SK-N-SH (cell line): ENCODE results near the gene THBS2. TPM values are rescaled to one million over a fixed set of nuclear protein-coding genes. Genes with fewer than 3 reads are reported as not detected.

Source experiments
- CTCF ChIA-PET: fragments of 300-600, 350-600 bp; formaldehyde crosslinking; extraction: SDS; loops from one replicate; lab custom pipeline; 2021; lab: Yijun Ruan, JAX
- POLR2A ChIA-PET: fragments of 350-600 bp; sonication (Branson Sonifier 250); formaldehyde crosslinking; extraction: SDS; loops from one replicate; lab custom pipeline; 2020; ENCODE audit warnings: antibody characterized with exemption, inconsistent platforms; lab: Yijun Ruan, JAX
- DNase-seq: peaks from one replicate; pipeline ENCODE4 v3.0.0; 2012
- H2AFZ ChIP-seq: fragments of 200-600 bp; sonication (generic); 2 replicates; pipeline ENCODE4 v1.8.1; 2016; ENCODE audit warnings: antibody characterized with exemption, mild to moderate bottlenecking, low read depth
- H3F3A ChIP-seq: fragments of 200-600 bp; sonication (generic); replicated peaks from 2 replicates; pipeline ENCODE3; 2016; ENCODE audit warnings: antibody characterized with exemption, mild to moderate bottlenecking; ENCODE audit not compliant: insufficient read depth
- H3K27ac ChIP-seq, 2 experiments: fragments of 200-500 bp in 1 of 2; fragments of 200-600 bp in 1 of 2; sonication (Bioruptor generic) in 1 of 2; sonication (generic), shearing (Covaris generic) in 1 of 2; 2 replicates each; pipeline versions ENCODE4 v1.5.1 to v1.6.1; 2014 to 2016; ENCODE audit warnings: low read depth in 2 of 2, inconsistent platforms in 1 of 2, low read length in 1 of 2, mild to moderate bottlenecking in 1 of 2, mixed read lengths in 1 of 2
- H3K27me3 ChIP-seq: fragments of 200-600 bp; sonication (generic), shearing (Covaris generic); 2 replicates; pipeline ENCODE4 v1.6.1; 2016; ENCODE audit warnings: mixed run types; ENCODE audit not compliant: insufficient read depth
- H3K36me3 ChIP-seq, 2 experiments: fragments of 200-500 bp in 1 of 2; fragments of 200-600 bp in 1 of 2; sonication (Bioruptor generic) in 1 of 2; sonication (generic) in 1 of 2; replicated peaks in 1 of 2; 2 replicates each; pipeline versions ENCODE3 to v1.5.1; 2014 to 2016; ENCODE audit warnings: low read length in 1 of 2, mild to moderate bottlenecking in 1 of 2; ENCODE audit not compliant: insufficient read depth in 2 of 2, control insufficient read depth in 1 of 2
- H3K4me1 ChIP-seq, 2 experiments: fragments of 200-500 bp in 1 of 2; fragments of 200-600 bp in 1 of 2; sonication (Bioruptor generic) in 1 of 2; sonication (generic), shearing (Covaris generic) in 1 of 2; 2 replicates each; pipeline versions ENCODE4 v1.5.1 to v1.6.1; 2014 to 2016; ENCODE audit warnings: low read depth in 1 of 2, low read length in 1 of 2, mixed run types in 1 of 2; ENCODE audit not compliant: insufficient read depth in 2 of 2, control insufficient read depth in 1 of 2
- H3K4me2 ChIP-seq: fragments of 200-600 bp; sonication (generic), shearing (Covaris generic); 2 replicates; pipeline ENCODE4 v1.6.1; 2017; ENCODE audit warnings: mixed run types
- H3K4me3 ChIP-seq, 2 experiments: fragments of 200-500 bp in 1 of 2; fragments of 200-600 bp in 1 of 2; sonication (Bioruptor generic) in 1 of 2; sonication (generic), shearing (Covaris generic) in 1 of 2; 2 replicates each; pipeline versions ENCODE4 v1.5.1 to v1.8.1; 2014 to 2016; ENCODE audit warnings: low read depth in 2 of 2, inconsistent platforms in 1 of 2, low read length in 1 of 2, mild to moderate bottlenecking in 1 of 2, mixed read lengths in 1 of 2, moderate library complexity in 1 of 2
- H3K79me2 ChIP-seq: fragments of 200-600 bp; sonication (generic); 2 replicates; pipeline ENCODE4 v1.8.1; 2017; ENCODE audit warnings: mild to moderate bottlenecking; ENCODE audit not compliant: insufficient read depth
- H3K9ac ChIP-seq: fragments of 200-600 bp; sonication (generic); 2 replicates; pipeline ENCODE4 v1.6.1; 2017; ENCODE audit warnings: mixed run types
- H3K9me2 ChIP-seq: fragments of 200-600 bp; sonication (generic); 2 replicates; pipeline ENCODE4 v1.6.1; 2017; ENCODE audit warnings: mixed run types
- H3K9me3 ChIP-seq: fragments of 200-600 bp; sonication (generic); 2 replicates; pipeline ENCODE4 v1.6.1; 2017; ENCODE audit warnings: mixed run types, mild to moderate bottlenecking, moderate library complexity
- H4K20me1 ChIP-seq: fragments of 200-600 bp; sonication (generic); 2 replicates; pipeline ENCODE4 v1.6.1; 2017; ENCODE audit warnings: mild to moderate bottlenecking, mixed run types; ENCODE audit not compliant: insufficient read depth
- CHD2 ChIP-seq: fragments of 150-350 bp; IDR thresholded peaks from 2 replicates; pipeline ENCODE4 v1.6.1; 2018; ENCODE audit warnings: low read length; ENCODE audit not compliant: partially characterized antibody
- ELF1 ChIP-seq: IDR thresholded peaks from 2 replicates; pipeline ENCODE4 v1.4.0; 2012
- EP300 ChIP-seq, 2 experiments: IDR thresholded peaks; 2 replicates each; pipeline versions ENCODE4 v1.4.0 to v1.6.1; 2012; ENCODE audit warnings: borderline replicate concordance in 1 of 2, low read depth in 1 of 2, low read length in 1 of 2
- EZH2phosphoT487 ChIP-seq: fragments of 200-600 bp; sonication (generic); IDR thresholded peaks from 2 replicates; pipeline ENCODE4 v1.6.1; 2017; ENCODE audit warnings: low read depth, mixed run types, mild to moderate bottlenecking, antibody characterized with exemption, moderate library complexity, borderline replicate concordance
- FOSL2 ChIP-seq: IDR thresholded peaks from 2 replicates; pipeline ENCODE4 v1.4.0; 2012; ENCODE audit warnings: low read depth, mild to moderate bottlenecking, moderate library complexity, borderline replicate concordance
- FOXJ3 ChIP-seq: sonication (generic); formaldehyde crosslinking; IDR thresholded peaks from 2 replicates; pipeline ENCODE4 v1.5.1; 2020; ENCODE audit warnings: mild to moderate bottlenecking, missing genetic modification reagents
- FOXM1 ChIP-seq: IDR thresholded peaks from 2 replicates; pipeline ENCODE4 v1.4.0; 2012; ENCODE audit warnings: low read depth, mild to moderate bottlenecking
- GABPA ChIP-seq: IDR thresholded peaks from 2 replicates; pipeline ENCODE4 v1.4.0; 2012; ENCODE audit warnings: low read depth, mild to moderate bottlenecking
- GATA2 ChIP-seq: sonication (generic); formaldehyde crosslinking; IDR thresholded peaks from 2 replicates; pipeline ENCODE4 v1.5.0; 2020; ENCODE audit warnings: mild to moderate bottlenecking, missing genetic modification reagents
- JUND ChIP-seq: IDR thresholded peaks from 2 replicates; pipeline ENCODE4 v1.4.0; 2012
- MEF2A ChIP-seq: IDR thresholded peaks from 2 replicates; pipeline ENCODE4 v1.4.0; 2012; ENCODE audit warnings: low read depth, borderline replicate concordance
- MXI1 ChIP-seq: IDR thresholded peaks from 2 replicates; pipeline ENCODE4 v1.6.1; 2012; ENCODE audit warnings: mild to moderate bottlenecking, low read depth, low read length, improper control_type of control experiment
- NFIC ChIP-seq: IDR thresholded peaks from 2 replicates; pipeline ENCODE4 v1.4.0; 2012; ENCODE audit warnings: borderline replicate concordance
- POLR2AphosphoS5 ChIP-seq: IDR thresholded peaks from 2 replicates; pipeline ENCODE4 v1.6.1; 2012; ENCODE audit warnings: low read depth, low read length
- RAD21 ChIP-seq: IDR thresholded peaks from 2 replicates; pipeline ENCODE4 v1.6.1; 2012; ENCODE audit warnings: mild to moderate bottlenecking, low read length
- RCOR1 ChIP-seq: fragments of 150-350 bp; IDR thresholded peaks from 2 replicates; pipeline ENCODE4 v1.6.1; 2017; ENCODE audit warnings: antibody characterized with exemption, low read length
- RFX5 ChIP-seq: IDR thresholded peaks from 2 replicates; pipeline ENCODE4 v1.6.1; 2012; ENCODE audit warnings: mild to moderate bottlenecking, improper control_type of control experiment, low read length
- RXRA ChIP-seq: IDR thresholded peaks from 2 replicates; pipeline ENCODE4 v1.4.0; 2012; ENCODE audit warnings: low read depth, mild to moderate bottlenecking, borderline replicate concordance
- SIN3A ChIP-seq: IDR thresholded peaks from 2 replicates; pipeline ENCODE4 v1.6.1; 2012; ENCODE audit warnings: low read depth, mild to moderate bottlenecking, low read length, moderate library complexity, borderline replicate concordance
- SMC3 ChIP-seq: IDR thresholded peaks from 2 replicates; pipeline ENCODE4 v1.6.1; 2012; ENCODE audit warnings: low read depth, low read length, improper control_type of control experiment
- TAF1 ChIP-seq: IDR thresholded peaks from 2 replicates; pipeline ENCODE4 v1.6.1; 2012; ENCODE audit warnings: low read depth, mild to moderate bottlenecking, low read length, moderate library complexity, borderline replicate concordance
- TCF12 ChIP-seq: IDR thresholded peaks from 2 replicates; pipeline ENCODE4 v1.4.0; 2012
- TEAD4 ChIP-seq: IDR thresholded peaks from 2 replicates; pipeline ENCODE4 v1.4.0; 2012; ENCODE audit warnings: mild to moderate bottlenecking, borderline replicate concordance; ENCODE audit not compliant: insufficient read depth
- YY1 ChIP-seq: IDR thresholded peaks from 2 replicates; pipeline ENCODE4 v1.4.0; 2012; ENCODE audit warnings: low read depth, mild to moderate bottlenecking
- WGBS: methylation state at CpG from one replicate; pipeline ENCODE4 v1.1.6; 2017; ENCODE audit warnings: low lambda C conversion rate; 5-methylcytosine and 5-hydroxymethylcytosine counted together
- polyA plus RNA-seq, 3 experiments: library from polyadenylated mRNA; depleted of rRNA; stranded (reverse); fragments of >200 nt; gene quantifications; 2 replicates each; pipeline ENCODE4 v1.2.3, GENCODE V29; 2012
- TF ChIP-seq, protein P1 (sequence below): fragments of 150-350 bp; IDR thresholded peaks from 2 replicates; pipeline ENCODE4 v1.6.1; 2017; ENCODE audit warnings: antibody characterized with exemption, low read length, low read depth, borderline replicate concordance
- TF ChIP-seq, protein P2 (sequence below): IDR thresholded peaks from 2 replicates; pipeline ENCODE4 v1.4.0; 2012; ENCODE audit warnings: low read depth, borderline replicate concordance
- TF ChIP-seq, protein P3 (sequence below): IDR thresholded peaks from 2 replicates; pipeline ENCODE4 v1.4.0; 2012; ENCODE audit warnings: low read depth, borderline replicate concordance
- TF ChIP-seq, protein P4 (sequence below): IDR thresholded peaks from 2 replicates; pipeline ENCODE4; 2012
- TF ChIP-seq, protein P5 (sequence below): fragments of 150-350 bp; IDR thresholded peaks from 2 replicates; pipeline ENCODE4 v1.6.1; 2016; ENCODE audit warnings: mild to moderate bottlenecking, low read depth, low read length

Gene THBS2
- polyA plus RNA-seq, 1 of the 3 experiments (the other 2 are of a cell fraction): 166 TPM

DNA sequence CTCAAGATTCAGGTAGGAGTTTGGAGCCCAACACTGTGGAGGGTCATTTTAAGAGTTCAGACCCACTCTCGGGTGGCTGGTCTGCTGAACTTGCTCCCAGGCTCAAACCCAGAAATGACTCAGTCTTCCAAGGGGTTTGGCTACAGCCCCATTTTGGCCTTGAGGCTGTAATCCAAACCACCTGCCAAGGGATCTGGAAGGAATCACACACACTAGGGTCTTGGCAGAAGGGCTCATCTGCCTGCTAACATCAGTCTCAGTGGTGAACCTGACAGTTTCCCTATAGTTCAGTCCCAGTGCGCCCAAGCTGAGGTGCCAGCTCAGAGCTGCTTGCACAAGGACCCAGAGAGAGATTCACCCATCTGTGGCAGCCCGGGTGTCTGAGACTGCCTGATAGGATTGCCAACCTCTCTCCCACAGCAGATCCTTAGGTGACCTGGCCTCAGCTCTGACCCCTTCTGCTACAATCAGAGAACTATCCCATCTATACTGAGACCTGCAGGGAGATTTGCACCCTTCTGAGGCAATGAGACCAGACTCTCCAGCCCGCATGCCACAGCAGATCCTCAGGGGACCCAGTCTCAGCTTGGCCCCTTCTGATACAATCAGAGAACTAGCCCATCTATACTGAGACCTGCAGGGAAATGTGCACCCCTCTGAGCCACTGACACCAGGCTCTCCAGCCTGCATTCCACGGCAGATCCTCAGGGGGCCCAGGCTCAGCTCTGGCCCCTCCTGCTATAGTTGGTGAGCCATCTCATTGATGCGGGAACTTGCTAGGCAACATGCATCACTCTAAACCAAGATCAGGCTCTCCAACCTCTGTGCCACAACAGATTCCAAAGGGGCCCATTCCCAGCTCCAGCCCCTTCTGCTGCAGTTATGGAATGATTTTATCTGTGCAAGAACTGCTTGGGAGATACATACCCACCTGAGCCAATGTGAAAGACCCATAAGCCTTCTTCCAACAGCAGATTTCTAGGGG, 48.2 kb downstream of the THBS2 start:
- CTCF ChIA-PET: no interaction called here
- WGBS: 18% methylated on average over 3 of the region's 6 CpGs
- no peak overlapping the region; a peak in 1 of 4 replicates for H3K27ac ChIP-seq
- TF ChIP-seq FOSL2 (peak; percentile 74; the same call in 1 of the 2 replicates), POLR2AphosphoS5 (peak; percentile 74), TCF12 (peak; percentile 99), RAD21 (no peak), EP300 (IDR thresholded peaks at IDR 0.05; ENCODE audit: borderline replicate concordance in 1 of 2, low read depth in 1 of 2, low read length in 1 of 2) (peak in 1 of 2 experiments; percentile 71; a peak in 1 of 4 replicates), RCOR1 (no peak), CHD2 (no peak), TEAD4 (no peak), MEF2A (no peak), FOXM1 (no peak), RFX5 (no peak), EZH2phosphoT487 (no peak), GATA2 (no peak), GABPA (no peak), JUND (peak; percentile 75), MXI1 (no peak), SIN3A (no peak), TAF1 (no peak), RXRA (peak; percentile 68; the same call in 1 of the 2 replicates), FOXJ3 (CRISPR knock-in tag) (no peak), YY1 (no peak), ELF1 (no peak), NFIC (peak; percentile 94), SMC3 (no peak)
- TF ChIP-seq, protein P1, sequence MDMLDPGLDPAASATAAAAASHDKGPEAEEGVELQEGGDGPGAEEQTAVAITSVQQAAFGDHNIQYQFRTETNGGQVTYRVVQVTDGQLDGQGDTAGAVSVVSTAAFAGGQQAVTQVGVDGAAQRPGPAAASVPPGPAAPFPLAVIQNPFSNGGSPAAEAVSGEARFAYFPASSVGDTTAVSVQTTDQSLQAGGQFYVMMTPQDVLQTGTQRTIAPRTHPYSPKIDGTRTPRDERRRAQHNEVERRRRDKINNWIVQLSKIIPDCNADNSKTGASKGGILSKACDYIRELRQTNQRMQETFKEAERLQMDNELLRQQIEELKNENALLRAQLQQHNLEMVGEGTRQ: no peak
- TF ChIP-seq, protein P2, sequence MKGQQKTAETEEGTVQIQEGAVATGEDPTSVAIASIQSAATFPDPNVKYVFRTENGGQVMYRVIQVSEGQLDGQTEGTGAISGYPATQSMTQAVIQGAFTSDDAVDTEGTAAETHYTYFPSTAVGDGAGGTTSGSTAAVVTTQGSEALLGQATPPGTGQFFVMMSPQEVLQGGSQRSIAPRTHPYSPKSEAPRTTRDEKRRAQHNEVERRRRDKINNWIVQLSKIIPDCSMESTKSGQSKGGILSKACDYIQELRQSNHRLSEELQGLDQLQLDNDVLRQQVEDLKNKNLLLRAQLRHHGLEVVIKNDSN: no peak
- TF ChIP-seq, protein P3, sequence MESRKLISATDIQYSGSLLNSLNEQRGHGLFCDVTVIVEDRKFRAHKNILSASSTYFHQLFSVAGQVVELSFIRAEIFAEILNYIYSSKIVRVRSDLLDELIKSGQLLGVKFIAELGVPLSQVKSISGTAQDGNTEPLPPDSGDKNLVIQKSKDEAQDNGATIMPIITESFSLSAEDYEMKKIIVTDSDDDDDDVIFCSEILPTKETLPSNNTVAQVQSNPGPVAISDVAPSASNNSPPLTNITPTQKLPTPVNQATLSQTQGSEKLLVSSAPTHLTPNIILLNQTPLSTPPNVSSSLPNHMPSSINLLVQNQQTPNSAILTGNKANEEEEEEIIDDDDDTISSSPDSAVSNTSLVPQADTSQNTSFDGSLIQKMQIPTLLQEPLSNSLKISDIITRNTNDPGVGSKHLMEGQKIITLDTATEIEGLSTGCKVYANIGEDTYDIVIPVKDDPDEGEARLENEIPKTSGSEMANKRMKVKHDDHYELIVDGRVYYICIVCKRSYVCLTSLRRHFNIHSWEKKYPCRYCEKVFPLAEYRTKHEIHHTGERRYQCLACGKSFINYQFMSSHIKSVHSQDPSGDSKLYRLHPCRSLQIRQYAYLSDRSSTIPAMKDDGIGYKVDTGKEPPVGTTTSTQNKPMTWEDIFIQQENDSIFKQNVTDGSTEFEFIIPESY: 0 out of 2 replicates have a peak, but pooled peaks have one; percentile 26
- TF ChIP-seq, protein P4, sequence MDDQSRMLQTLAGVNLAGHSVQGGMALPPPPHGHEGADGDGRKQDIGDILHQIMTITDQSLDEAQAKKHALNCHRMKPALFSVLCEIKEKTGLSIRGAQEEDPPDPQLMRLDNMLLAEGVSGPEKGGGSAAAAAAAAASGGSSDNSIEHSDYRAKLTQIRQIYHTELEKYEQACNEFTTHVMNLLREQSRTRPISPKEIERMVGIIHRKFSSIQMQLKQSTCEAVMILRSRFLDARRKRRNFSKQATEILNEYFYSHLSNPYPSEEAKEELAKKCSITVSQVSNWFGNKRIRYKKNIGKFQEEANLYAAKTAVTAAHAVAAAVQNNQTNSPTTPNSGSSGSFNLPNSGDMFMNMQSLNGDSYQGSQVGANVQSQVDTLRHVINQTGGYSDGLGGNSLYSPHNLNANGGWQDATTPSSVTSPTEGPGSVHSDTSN: peak; percentile 92
- TF ChIP-seq, protein P5, sequence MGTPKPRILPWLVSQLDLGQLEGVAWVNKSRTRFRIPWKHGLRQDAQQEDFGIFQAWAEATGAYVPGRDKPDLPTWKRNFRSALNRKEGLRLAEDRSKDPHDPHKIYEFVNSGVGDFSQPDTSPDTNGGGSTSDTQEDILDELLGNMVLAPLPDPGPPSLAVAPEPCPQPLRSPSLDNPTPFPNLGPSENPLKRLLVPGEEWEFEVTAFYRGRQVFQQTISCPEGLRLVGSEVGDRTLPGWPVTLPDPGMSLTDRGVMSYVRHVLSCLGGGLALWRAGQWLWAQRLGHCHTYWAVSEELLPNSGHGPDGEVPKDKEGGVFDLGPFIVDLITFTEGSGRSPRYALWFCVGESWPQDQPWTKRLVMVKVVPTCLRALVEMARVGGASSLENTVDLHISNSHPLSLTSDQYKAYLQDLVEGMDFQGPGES: no peak

More for the DNA sequence above, 48.2 kb downstream of the THBS2 start:
- Histone ChIP-seq H3K4me3 (no peak overlapping the region), H3K4me2 (no peak overlapping the region), H2AFZ (no peak overlapping the region), H3K9me2 (no peaks in the 10 kb centered on the region), H3K27me3 (no peaks in the 10 kb centered on the region), H3K9ac (no peak overlapping the region), H3F3A (no peaks in the 10 kb centered on the region), H3K36me3 (no peaks in the 10 kb centered on the region), H3K4me1 (no peaks in the 10 kb centered on the region; a peak in 1 of 4 replicates), H4K20me1 (no peaks in the 10 kb centered on the region), H3K9me3 (peaks cover 13% of the 10 kb centered on the region), H3K79me2 (no peaks in the 10 kb centered on the region)
- DNase-seq: no peak
- POLR2A ChIA-PET: no interaction called here
